IPS DF 4.7 (cell line): ENCODE data around the gene PRICKLE3.

ENCODE experiments used
- DNase-seq: peaks from one replicate; pipeline ENCODE4 v3.0.0-alpha.2; 2013; ENCODE audit warnings: low spot score; ENCODE audit errors: extremely low read depth

Gene PRICKLE3, protein sequence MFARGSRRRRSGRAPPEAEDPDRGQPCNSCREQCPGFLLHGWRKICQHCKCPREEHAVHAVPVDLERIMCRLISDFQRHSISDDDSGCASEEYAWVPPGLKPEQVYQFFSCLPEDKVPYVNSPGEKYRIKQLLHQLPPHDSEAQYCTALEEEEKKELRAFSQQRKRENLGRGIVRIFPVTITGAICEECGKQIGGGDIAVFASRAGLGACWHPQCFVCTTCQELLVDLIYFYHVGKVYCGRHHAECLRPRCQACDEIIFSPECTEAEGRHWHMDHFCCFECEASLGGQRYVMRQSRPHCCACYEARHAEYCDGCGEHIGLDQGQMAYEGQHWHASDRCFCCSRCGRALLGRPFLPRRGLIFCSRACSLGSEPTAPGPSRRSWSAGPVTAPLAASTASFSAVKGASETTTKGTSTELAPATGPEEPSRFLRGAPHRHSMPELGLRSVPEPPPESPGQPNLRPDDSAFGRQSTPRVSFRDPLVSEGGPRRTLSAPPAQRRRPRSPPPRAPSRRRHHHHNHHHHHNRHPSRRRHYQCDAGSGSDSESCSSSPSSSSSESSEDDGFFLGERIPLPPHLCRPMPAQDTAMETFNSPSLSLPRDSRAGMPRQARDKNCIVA

GRCh38 chrX:49186125-49187027 is at the start of gene PRICKLE3:
Gene PRICKLE3 (minus strand): TSS chrX:49186373. CDS start chrX:49186297, 76 bp downstream.
- DNase-seq, result no peak

DNA sequence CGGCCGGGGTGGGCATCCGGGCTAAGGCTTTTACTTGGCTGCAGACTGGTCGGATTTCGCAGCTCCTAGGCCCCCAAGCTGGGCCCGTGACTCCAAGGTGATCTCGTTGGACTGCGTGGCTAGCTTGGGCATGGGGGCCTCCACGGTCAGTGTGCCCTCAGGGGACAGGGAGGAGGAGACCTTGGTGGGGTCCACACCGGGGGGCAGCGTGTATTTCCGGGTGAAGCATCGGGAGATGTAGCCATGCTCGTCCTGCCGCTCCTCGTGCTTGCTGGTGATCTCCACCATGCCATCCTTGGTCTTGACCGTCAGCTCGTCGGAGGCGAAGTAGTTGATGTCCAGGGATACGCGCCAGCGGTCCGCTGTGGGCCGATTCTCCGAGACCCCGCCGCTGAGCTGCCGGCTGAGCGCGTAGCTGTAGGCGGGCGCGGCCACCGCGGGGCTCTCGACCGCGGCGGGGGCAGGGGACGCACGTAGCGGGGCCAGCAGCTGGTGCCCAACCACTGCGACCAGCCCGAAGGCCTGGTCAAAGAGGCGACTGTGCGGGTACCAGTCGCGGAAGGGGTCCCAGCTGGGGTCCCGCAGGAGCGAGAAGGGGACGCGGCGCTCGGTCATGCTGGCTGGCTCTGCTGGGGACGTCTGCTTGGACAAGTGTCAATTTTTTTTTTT is 47.8 kb upstream of the PRICKLE3 start:
- DNase-seq, result no peak

DNA sequence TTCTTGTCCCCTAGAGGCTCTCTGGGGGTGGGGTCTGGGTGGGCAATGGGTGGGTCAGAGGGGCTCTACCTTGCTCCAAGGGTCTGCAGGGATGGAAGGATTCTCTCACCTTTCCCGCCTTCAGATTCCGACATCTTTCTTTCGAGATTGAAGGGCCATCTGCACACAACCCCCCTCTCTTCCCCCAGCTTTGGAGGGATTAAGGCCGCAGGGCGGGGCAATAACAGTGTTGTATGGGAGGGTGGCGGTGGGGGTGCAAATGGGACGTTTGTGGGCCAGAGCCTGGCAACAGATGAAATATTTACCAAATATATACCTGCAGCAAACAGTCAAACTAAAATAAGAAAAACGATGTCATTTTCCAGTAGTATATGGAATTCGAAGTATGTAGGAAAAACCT is 47.0 kb upstream of the PRICKLE3 start, which contains the start of gene CACNA1F:
TSS of gene CACNA1F (minus strand) at position 165 of the 400 bp plus-strand sequence. CDS start at position 134, 31 bp downstream.
- no peak for DNase-seq

DNA sequence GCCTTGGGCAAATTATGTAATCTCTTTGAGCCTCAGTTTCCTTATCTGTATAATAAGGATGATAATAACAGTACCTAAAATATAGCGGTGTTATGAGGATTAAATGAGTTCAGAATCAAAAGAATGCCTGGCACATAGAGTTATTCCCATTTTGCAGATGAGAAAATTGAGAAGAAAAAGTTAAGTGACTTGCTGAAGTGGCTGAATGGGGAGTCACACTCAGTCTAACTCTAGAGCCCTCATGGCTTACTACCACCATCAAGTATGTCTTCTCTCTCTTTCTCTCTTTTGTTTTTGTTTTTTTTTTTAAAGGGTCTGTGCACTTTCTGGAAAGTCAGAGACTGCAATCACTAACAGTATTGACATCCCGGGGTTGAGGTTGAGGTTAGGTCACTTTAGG is 46.4 kb upstream of the PRICKLE3 start:
- DNase-seq, result no peak

DNA sequence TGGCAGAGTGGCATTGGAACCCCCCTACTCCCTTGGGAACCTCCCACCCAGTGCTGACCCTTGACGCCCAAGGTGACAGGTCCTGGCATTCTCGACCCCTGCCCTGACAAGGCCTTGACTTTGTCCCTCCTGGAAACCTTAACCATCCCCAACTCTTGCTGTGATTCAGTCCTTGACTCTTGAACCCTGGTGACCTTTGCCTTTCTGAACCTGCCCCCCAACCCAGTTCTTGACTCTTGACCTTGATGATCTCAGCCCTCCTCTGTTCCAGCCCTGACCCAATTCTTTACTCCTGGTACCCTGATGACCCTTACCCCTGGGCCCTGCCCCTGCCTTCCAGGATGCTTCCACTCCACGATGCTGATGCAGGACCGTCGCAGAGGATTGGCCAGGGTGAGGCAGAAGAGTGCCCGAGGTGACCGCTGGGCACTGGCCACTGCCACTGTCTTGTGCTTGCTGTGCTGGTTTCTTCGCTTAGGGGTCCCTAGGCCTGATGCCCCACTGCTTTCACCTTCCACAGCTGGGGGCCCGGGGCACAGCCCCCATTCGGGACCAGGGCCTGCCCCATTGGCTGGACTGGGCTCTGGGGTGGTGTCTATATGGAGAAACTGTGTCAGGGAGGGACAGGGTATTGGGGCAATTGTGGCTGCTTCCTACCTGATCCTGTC is 45.3 kb upstream of the PRICKLE3 start:
- no peak for DNase-seq

- no peak for DNase-seq
These were observed 44.5 kb upstream of the PRICKLE3 start for GRCh38 chrX:49230500-49231232.

DNA sequence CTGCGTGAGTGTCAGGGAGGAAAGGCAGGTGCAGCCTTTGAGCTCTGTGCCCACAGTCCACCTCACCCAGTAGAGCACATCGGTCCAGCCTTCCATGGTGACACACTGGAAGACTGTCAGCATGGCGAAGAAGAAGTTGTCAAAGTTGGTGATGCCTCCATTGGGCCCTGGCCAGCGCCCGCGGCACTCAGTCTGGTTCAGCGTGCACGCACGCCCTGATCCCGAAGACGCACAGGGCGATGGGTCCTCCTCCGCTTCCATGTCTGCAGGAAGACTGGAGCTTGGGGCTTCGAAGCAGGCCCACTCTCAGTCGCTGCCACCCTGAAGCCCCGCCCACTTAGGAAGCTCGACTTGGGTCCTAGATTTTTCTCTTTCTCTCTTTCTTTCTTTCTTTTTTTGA is 42.0 kb upstream of the PRICKLE3 start:
- DNase-seq, result no peak

DNA sequence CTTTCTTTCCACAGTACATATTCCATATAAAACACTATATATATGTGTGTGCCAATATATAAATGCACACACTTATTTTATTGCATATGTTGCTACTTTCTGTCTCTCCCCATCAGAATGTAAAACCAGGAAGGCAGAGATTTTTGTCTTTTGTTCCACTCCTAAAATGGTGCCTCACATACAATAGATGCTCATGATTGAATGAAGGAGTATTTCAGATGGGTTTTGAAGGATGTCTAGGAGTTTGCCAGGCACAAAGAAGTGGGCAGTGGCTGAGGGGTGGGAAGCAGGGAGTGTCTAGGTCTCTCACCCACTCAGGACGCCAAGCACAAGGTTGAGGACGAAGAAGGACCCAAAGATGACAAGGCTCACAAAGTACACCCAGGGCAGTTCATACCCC is 41.6 kb upstream of the PRICKLE3 start:
- DNase-seq, result no peak

DNA sequence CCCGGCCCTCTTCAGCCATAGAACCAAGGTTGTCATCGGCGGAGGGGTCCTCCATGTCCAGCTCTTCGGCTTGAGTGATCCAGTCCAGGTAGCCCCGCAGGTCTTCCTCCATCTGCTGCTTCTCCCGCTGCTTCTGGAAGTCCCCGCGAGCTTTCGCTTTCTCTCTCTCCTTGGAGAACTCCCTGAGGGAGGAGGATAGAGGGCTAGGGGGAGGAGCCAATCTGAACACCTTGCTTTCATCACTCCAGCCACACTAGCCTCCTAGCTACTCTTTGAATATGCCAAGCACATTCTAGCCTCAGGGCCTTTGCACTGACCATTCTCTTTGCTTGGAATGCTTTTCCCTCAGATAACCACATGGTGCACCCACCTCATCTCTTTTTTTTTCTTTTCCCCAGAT is 40.8 kb upstream of the PRICKLE3 start:
- DNase-seq, result no peak

GRCh38 chrX:49225858-49226257 is 39.7 kb upstream of the PRICKLE3 start:
- no peak for DNase-seq

GRCh38 chrX:49221868-49222267 is 35.7 kb upstream of the PRICKLE3 start:
- DNase-seq, result no peak

GRCh38 chrX:49220100-49220499 is 33.9 kb upstream of the PRICKLE3 start:
- no peak for DNase-seq

DNA sequence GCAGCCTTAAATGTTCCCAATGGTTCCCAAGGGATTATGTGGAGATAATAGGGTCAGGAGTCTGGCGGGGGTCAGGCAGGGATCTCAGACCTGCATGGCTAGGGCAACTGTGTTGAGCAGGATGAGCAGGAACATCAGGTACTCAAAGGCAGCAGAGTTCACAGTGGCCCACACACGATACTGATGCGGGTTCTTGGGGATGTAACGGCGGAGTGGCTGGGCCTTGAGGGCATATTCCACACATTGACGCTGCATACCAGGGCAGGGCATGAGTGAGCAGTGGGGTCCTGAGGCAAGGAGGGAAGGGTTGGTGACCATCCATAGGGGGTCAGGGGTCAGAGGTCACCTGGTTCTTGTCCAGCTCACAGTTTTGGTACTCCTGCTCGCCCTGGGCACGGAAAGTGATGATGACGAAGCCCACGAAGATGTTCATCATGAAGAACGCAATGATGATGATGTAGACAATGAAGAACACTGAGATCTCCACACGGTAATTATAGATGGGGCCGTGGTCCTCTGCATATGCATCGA is 28.9 kb upstream of the PRICKLE3 start:
- DNase-seq, result no peak

DNA sequence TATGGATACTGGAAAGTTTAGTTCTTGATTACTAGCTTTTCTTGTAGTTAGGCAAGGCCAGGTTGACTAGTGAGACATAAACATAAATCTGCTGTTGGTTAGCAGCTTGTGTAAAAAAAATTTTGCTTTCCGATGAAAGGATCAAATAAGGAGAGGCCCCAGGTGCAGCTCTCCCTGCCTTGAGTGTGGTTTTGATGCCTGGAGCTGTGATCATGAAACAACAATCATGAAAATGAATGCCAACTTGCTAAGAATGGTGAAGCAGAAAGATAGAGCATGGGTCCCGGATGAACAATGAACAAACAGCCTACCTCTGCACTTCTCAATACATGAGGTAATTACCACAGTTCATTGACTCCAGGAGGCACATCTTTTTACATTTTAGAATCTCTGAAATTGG is 28.2 kb upstream of the PRICKLE3 start:
- no peak for DNase-seq

DNA sequence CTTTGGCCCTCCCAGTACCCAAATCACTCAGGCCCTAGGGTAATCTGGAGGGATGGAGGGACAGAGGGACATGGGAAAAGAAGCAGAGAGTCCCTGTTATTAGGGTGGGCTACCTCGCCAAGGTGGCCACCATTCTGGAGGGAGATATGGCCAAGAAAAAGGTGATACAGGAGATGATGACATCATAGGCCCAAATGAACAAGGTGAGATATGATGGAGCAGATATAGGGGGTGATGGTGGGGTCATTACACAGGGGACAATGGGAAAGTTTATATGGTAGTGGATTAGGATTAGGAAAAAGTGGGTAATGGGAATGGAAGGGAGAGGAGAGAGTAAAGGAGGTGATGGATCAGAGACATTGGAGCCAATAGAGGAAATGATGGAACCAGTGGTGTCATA is 26.7 kb upstream of the PRICKLE3 start:
- DNase-seq, result no peak

- DNase-seq, result no peak
These were observed 26.0 kb upstream of the PRICKLE3 start for GRCh38 chrX:49212209-49212608.

GRCh38 chrX:49211074-49211473 is 24.9 kb upstream of the PRICKLE3 start:
- no peak for DNase-seq

DNA sequence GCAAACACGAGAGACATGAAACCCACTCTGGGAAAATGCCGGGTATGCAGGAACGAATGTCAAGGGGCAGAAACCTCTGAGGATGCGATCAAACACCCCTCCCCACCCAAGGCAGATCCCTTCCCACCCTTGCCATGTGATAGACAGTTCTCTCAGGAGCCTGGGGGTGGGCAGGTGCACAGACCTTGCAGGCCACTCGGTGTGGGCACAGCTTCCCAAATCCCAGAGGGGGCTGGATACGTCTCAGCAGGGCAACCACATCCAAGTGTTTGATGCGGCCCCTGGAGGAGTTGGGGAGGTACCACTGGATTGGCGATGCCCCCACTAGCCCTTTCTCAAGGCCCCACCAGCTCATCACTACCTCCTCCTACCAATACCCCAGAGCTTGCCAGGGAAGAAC is 24.2 kb upstream of the PRICKLE3 start:
- DNase-seq, result no peak

DNA sequence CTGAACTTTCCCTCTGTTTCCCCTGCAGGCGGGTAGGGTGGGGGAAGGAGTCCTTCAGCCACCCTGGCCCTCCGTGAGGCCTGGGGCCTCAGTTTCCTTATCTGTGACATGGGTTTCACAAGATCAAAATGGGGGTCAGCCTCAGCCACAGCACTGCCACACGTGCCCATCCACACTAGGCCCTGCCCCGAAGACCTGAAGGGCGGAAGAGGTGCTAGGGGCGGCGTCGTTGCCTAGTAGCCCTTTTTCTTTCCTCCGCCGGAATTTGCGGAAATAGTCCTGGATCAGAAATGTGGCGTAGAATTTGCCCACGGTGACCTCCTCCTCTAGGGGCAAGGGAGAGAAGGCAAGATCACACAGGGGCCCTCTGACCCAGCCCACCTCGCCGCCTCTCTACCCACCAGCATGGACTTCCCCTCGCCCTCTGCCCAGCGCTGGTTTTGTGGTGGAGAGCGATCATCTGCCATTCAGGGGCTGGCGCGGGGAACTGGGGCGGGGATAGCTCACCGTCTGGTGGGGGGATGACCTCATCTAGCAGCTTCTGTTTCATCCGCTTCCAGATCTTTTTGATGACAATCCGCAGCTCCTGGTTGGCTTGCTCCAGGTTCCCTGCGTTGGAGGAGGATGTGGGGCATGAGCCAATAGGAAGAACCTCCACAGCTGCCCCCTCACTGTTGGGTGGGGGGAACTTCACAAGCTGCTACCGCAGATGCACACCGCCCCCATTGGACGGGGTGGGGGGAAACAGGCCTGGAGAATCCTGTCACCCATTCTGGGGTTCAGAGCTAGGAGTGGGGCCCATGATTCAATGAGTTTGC is 23.5 kb upstream of the PRICKLE3 start:
- no peak for DNase-seq
